ENCODE data around the gene PHACTR3.

Gene PHACTR3

GRCh38 chr20:59697068-59697467 is 92.7 kb downstream of the PHACTR3 start:
- Mint-ChIP-seq H3K4me3 (no peak overlapping the region), H3K4me1 (no peaks in the 10 kb centered on the region)

GRCh38 chr20:59698598-59698997 is 94.3 kb downstream of the PHACTR3 start:
- no peaks in the 10 kb centered on the region for H3K36me3 Mint-ChIP-seq (ENCODE audit: low read depth)
- no peak for TF ChIP-seq CTCF (IDR thresholded peaks at IDR 0.05; ENCODE audit: unreplicated experiment in 3 of 3)
- H3K4me1 Mint-ChIP-seq = no peaks in the 10 kb centered on the region
- H3K9me3 Mint-ChIP-seq = no peaks in the 10 kb centered on the region
- peaks cover 66% of the 10 kb centered on the region for H3K27me3 Mint-ChIP-seq (ENCODE audit: low read depth)
- H3K4me3 Mint-ChIP-seq = no peak overlapping the region
- no peak overlapping the region for H3K27ac Mint-ChIP-seq

More at GRCh38 chr20:59697068-59697467, 92.7 kb downstream of the PHACTR3 start:
- Mint-ChIP-seq H3K36me3 (ENCODE audit: low read depth) (no peaks in the 10 kb centered on the region), H3K27me3 (ENCODE audit: low read depth) (peaks cover 66% of the 10 kb centered on the region), H3K27ac (no peak overlapping the region), H3K9me3 (no peaks in the 10 kb centered on the region)
- TF ChIP-seq CTCF (IDR thresholded peaks at IDR 0.05; ENCODE audit: unreplicated experiment in 3 of 3) = no peak

GRCh38 chr20:59701236-59701635 is 96.9 kb downstream of the PHACTR3 start:
- H3K27me3 Mint-ChIP-seq (ENCODE audit: low read depth) = peaks cover 55% of the 10 kb centered on the region
- no peaks in the 10 kb centered on the region for H3K9me3 Mint-ChIP-seq
- no peak for TF ChIP-seq CTCF (IDR thresholded peaks at IDR 0.05; ENCODE audit: unreplicated experiment in 3 of 3)
- no peaks in the 10 kb centered on the region for H3K4me1 Mint-ChIP-seq
- no peaks in the 10 kb centered on the region for H3K36me3 Mint-ChIP-seq (ENCODE audit: low read depth)
- H3K27ac Mint-ChIP-seq = no peak overlapping the region
- H3K4me3 Mint-ChIP-seq = no peak overlapping the region

GRCh38 chr20:59703046-59703445 is 98.7 kb downstream of the PHACTR3 start:
- Mint-ChIP-seq H3K4me1 (no peaks in the 10 kb centered on the region), H3K36me3 (ENCODE audit: low read depth) (no peaks in the 10 kb centered on the region), H3K4me3 (no peak overlapping the region), H3K9me3 (peaks cover 3% of the 10 kb centered on the region), H3K27ac (no peak overlapping the region), H3K27me3 (ENCODE audit: low read depth) (peaks cover 54% of the 10 kb centered on the region)
- TF ChIP-seq CTCF (IDR thresholded peaks at IDR 0.05; ENCODE audit: unreplicated experiment in 3 of 3) = no peak

GRCh38 chr20:59705651-59706399 is 101.5 kb downstream of the PHACTR3 start:
- Mint-ChIP-seq H3K4me1 (no peaks in the 10 kb centered on the region), H3K4me3 (no peak overlapping the region), H3K27me3 (ENCODE audit: low read depth) (peaks cover 54% of the 10 kb centered on the region), H3K36me3 (ENCODE audit: low read depth) (no peaks in the 10 kb centered on the region), H3K9me3 (peaks cover 9% of the 10 kb centered on the region), H3K27ac (no peak overlapping the region)
- no peak for TF ChIP-seq CTCF (IDR thresholded peaks at IDR 0.05; ENCODE audit: unreplicated experiment in 3 of 3)

GRCh38 chr20:59706400-59706693 is 102.0 kb downstream of the PHACTR3 start:
- H3K4me1 Mint-ChIP-seq = no peaks in the 10 kb centered on the region
- H3K9me3 Mint-ChIP-seq = peaks cover 9% of the 10 kb centered on the region
- H3K27me3 Mint-ChIP-seq (ENCODE audit: low read depth) = peaks cover 49% of the 10 kb centered on the region
- no peak for TF ChIP-seq CTCF (IDR thresholded peaks at IDR 0.05; ENCODE audit: unreplicated experiment in 3 of 3)
- H3K27ac Mint-ChIP-seq = no peak overlapping the region
- no peak overlapping the region for H3K4me3 Mint-ChIP-seq
- H3K36me3 Mint-ChIP-seq (ENCODE audit: low read depth) = no peaks in the 10 kb centered on the region
